Activated CD8-positive, alpha-beta T cell treated with anti-CD3 and anti-CD28 coated beads for 36 hours (primary cell): ENCODE data around the gene KRTAP4-1. TPM values are rescaled to one million over a fixed set of nuclear protein-coding genes. Genes with fewer than 3 reads are reported as not detected.
"Not testable (repeated sequence)": the region's sequence is repeated elsewhere in the genome, so short reads cannot be mapped to it uniquely, and the experiment has no call there.

Experiments
- ATAC-seq: fragments of 200-7000 bp; cut with Tn5 transposase; one replicate; pipeline ENCODE4 v1.10.0; 2021; ENCODE audit warnings: mild to moderate bottlenecking, moderate library complexity
- CTCF ChIA-PET: fragments of 350-600 bp; sonication (Branson Sonifier 250); formaldehyde crosslinking; loops from one replicate; lab custom pipeline; 2021; ENCODE audit warnings: antibody characterized with exemption; lab: Charles Lee
- POLR2A ChIA-PET: fragments of 350-600 bp; sonication (Branson Sonifier 250); formaldehyde crosslinking; loops from one replicate; lab custom pipeline; 2021; ENCODE audit warnings: antibody characterized with exemption; lab: Charles Lee
- DNase-seq: peaks from one replicate; pipeline ENCODE4 v3.0.0-alpha.2; 2020
- H3K27ac Mint-ChIP-seq: one replicate; pipeline ENCODE4 v1.8.0; 2021; ENCODE audit warnings: mild to moderate bottlenecking, mixed read lengths
- H3K27me3 Mint-ChIP-seq: one replicate; pipeline ENCODE4 v1.8.0; 2021; ENCODE audit warnings: mixed read lengths
- H3K36me3 Mint-ChIP-seq: one replicate; pipeline ENCODE4 v1.8.0; 2021; ENCODE audit warnings: low read depth, mixed read lengths
- H3K4me1 Mint-ChIP-seq: one replicate; pipeline ENCODE4 v1.8.0; 2021; ENCODE audit warnings: low read depth, mixed read lengths
- H3K4me3 Mint-ChIP-seq: one replicate; pipeline ENCODE4 v1.8.0; 2021; ENCODE audit warnings: mild to moderate bottlenecking, moderate library complexity, mixed read lengths
- H3K9me3 Mint-ChIP-seq: one replicate; pipeline ENCODE4 v1.8.0; 2021; ENCODE audit warnings: mixed read lengths
- intact Hi-C: fragments of 100-400 bp; cut with micrococcal nuclease; formaldehyde crosslinking; loops from one replicate; pipeline ENCODE4 v1.10.0; 2022
- total RNA-seq, 2 experiments: library from RNA; stranded (reverse); gene quantifications; one replicate each; pipeline ENCODE4 v1.2.3, GENCODE V29; 2021
- TF ChIP-seq, protein P1 (sequence below): fragments of 200-600 bp; IDR thresholded peaks from one replicate; pipeline ENCODE4 v1.8.0; 2022; ENCODE audit warnings: antibody characterized with exemption, mild to moderate bottlenecking

The KRTAP4-1 gene
- not detected for total RNA-seq

DNA sequence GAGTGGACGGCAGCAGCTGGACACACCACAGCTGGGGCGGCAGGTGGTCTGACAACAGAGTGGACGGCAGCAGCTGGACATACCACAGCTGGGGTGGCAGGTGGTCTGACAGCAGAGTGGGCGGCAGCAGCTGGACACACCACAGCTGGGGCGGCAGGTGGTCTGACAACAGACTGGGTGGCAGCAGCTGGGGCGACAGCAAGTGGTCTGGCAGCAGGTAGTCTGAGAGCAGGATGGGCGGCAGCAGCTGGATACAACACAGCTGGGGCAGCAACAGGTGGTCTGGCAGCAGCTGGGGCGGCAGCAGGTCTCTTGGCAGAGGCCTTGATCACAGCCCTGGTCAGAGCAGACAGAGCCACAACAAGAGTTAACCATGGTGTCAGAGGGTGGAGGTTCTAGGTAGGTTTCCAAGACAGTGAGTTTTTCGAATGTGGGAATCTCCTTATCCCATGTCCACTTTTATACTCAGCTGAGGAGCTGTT lies at the start of gene KRTAP4-1:
TSS of gene KRTAP4-1 (minus strand) at position 432 of the 482 bp plus-strand sequence. CDS start at position 375, 57 bp downstream.
- ChIA-PET CTCF (no interaction called here), POLR2A (no interaction called here)
- H3K27me3 Mint-ChIP-seq: no peaks in the 10 kb centered on the region

DNA sequence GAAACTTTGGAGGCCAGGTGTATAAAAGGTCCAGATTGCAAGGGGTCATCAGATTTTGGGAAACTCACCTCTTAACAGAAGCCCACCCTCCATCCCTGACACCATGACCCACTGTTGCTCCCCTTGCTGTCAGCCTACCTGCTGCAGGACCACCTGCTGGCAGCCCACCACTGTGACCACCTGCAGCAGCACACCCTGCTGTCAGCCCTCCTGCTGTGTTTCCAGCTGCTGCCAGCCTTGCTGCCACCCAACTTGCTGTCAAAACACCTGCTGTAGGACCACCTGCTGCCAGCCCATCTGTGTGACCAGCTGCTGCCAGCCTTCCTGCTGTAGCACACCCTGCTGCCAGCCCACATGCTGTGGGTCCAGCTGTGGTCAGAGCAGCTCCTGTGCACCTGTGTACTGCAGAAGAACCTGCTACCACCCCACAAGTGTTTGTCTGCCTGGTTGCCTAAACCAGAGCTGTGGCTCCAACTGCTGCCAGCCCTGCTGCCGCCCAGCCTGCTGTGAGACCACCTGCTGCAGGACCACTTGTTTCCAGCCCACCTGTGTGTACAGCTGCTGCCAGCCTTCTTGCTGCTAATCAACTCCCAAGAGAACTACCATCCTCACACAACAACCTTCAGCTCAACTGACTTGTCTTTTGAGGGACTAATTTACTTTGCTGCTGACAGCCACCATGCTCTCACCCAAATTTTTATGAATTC lies 47.8 kb upstream of the KRTAP4-1 start, which contains the start of gene KRTAP9-3:
TSS of gene KRTAP9-3 (plus strand) at position 51 of the 707 bp plus-strand sequence. CDS start at position 104, 53 bp downstream.
- H3K27ac Mint-ChIP-seq, intact Hi-C loops, ATAC-seq, H3K4me3 Mint-ChIP-seq, H3K27me3 Mint-ChIP-seq, H3K36me3 Mint-ChIP-seq, POLR2A ChIA-PET, DNase-seq, H3K9me3 Mint-ChIP-seq, H3K4me1 Mint-ChIP-seq: not testable (repeated sequence)
- CTCF ChIA-PET: interaction anchor here (0.7 kb wide), 1 partner anchor 185 kb away, joined by 3 read pairs; no protein-coding TSS in a partner anchor

More for the DNA sequence above, at the start of gene KRTAP4-1:
- Mint-ChIP-seq H3K9me3 (no peaks in the 10 kb centered on the region), H3K4me1 (no peaks in the 10 kb centered on the region), H3K4me3 (no peak within 1 kb of the TSS), H3K27ac (no peak within 1 kb of the TSS), H3K36me3 (no peaks in the 10 kb centered on the region)
- intact Hi-C loops: no loop called here
- no peak for DNase-seq
- ATAC-seq: no peak
- TF ChIP-seq, protein P1, sequence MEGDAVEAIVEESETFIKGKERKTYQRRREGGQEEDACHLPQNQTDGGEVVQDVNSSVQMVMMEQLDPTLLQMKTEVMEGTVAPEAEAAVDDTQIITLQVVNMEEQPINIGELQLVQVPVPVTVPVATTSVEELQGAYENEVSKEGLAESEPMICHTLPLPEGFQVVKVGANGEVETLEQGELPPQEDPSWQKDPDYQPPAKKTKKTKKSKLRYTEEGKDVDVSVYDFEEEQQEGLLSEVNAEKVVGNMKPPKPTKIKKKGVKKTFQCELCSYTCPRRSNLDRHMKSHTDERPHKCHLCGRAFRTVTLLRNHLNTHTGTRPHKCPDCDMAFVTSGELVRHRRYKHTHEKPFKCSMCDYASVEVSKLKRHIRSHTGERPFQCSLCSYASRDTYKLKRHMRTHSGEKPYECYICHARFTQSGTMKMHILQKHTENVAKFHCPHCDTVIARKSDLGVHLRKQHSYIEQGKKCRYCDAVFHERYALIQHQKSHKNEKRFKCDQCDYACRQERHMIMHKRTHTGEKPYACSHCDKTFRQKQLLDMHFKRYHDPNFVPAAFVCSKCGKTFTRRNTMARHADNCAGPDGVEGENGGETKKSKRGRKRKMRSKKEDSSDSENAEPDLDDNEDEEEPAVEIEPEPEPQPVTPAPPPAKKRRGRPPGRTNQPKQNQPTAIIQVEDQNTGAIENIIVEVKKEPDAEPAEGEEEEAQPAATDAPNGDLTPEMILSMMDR: no peak

DNA sequence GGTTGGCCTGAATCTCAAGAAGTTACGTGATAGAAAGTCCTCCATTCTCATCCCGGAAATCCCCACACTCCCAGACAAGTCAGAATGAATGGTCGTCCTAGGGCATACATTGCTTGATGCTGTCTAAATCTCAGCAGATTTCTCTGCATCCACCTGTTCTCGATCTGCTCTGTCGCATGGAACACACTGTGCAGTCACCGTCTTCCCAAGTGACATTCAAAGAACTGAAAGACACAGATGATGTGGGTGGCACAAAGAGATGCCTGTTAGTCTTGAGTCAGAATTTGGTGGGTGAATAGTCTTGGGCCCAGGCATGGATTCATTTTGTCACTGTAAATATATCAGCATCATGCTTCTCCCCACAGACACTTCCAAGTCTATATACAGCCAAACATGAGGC lies 47.0 kb upstream of the KRTAP4-1 start:
- Mint-ChIP-seq H3K27me3 (peaks cover 5% of the 10 kb centered on the region), H3K27ac (no peak overlapping the region), H3K36me3 (no peaks in the 10 kb centered on the region), H3K9me3 (no peaks in the 10 kb centered on the region), H3K4me1 (no peaks in the 10 kb centered on the region), H3K4me3 (no peak overlapping the region)
- ChIA-PET POLR2A (no interaction called here), CTCF (no interaction called here)
- intact Hi-C loops: no loop called here
- no peak for ATAC-seq
- TF ChIP-seq, protein P1: no peak
- DNase-seq: no peak

DNA sequence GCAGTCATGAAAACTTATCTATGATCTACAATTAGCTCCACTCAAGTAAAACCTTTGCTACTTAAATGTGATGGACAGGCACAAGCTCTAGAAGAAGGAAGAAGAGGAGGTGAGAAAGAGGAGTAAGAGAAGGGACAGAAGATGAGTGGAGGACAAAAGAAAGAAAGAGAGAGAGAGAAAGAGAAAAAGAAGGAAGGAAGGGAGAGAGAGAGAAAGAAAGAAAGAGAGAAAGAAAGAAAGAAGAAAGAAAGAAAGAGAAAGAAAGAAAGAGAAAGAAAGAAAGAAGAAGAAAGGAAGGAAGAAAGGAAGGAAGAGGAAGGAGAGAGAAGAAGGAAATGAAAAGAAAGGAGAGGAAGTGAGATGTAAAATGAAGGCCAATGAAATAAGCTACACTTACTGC lies 45.4 kb upstream of the KRTAP4-1 start:
- no peak overlapping the region for H3K27ac Mint-ChIP-seq
- no peak for ATAC-seq

DNA sequence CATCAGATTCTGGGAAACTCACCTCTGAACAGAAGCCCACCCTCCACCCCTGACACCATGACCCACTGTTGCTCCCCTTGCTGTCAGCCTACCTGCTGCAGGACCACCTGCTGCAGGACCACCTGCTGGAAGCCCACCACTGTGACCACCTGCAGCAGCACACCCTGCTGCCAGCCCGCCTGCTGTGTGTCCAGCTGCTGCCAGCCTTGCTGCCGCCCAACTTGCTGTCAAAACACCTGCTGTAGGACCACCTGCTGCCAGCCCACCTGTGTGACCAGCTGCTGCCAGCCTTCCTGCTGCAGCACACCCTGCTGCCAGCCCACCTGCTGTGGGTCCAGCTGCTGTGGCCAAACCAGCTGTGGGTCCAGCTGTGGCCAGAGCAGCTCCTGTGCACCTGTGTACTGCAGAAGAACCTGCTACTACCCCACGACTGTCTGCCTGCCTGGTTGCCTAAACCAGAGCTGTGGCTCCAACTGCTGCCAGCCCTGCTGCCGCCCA lies 41.9 kb upstream of the KRTAP4-1 start, which contains the start of gene KRTAP9-2:
TSS of gene KRTAP9-2 (plus strand) at position 51 of the 498 bp plus-strand sequence. CDS start at position 58, 7 bp downstream.
- intact Hi-C loops, H3K9me3 Mint-ChIP-seq, H3K4me1 Mint-ChIP-seq, CTCF ChIA-PET, H3K27me3 Mint-ChIP-seq, H3K36me3 Mint-ChIP-seq, H3K4me3 Mint-ChIP-seq, DNase-seq, POLR2A ChIA-PET, ATAC-seq, H3K27ac Mint-ChIP-seq: not testable (repeated sequence)

More for the DNA sequence above, 45.4 kb upstream of the KRTAP4-1 start:
- peaks cover 3% of the 10 kb centered on the region for H3K27me3 Mint-ChIP-seq
- intact Hi-C loops: no loop called here
- DNase-seq: no peak
- ChIA-PET POLR2A (no interaction called here), CTCF (interaction anchor here (1.4 kb wide), 1 partner anchor 93 kb away, joined by 4 read pairs; no protein-coding TSS in a partner anchor)
- no peaks in the 10 kb centered on the region for H3K4me1 Mint-ChIP-seq
- H3K9me3 Mint-ChIP-seq: no peaks in the 10 kb centered on the region
- no peak overlapping the region for H3K4me3 Mint-ChIP-seq
- no peaks in the 10 kb centered on the region for H3K36me3 Mint-ChIP-seq
- TF ChIP-seq, protein P1: no peak

DNA sequence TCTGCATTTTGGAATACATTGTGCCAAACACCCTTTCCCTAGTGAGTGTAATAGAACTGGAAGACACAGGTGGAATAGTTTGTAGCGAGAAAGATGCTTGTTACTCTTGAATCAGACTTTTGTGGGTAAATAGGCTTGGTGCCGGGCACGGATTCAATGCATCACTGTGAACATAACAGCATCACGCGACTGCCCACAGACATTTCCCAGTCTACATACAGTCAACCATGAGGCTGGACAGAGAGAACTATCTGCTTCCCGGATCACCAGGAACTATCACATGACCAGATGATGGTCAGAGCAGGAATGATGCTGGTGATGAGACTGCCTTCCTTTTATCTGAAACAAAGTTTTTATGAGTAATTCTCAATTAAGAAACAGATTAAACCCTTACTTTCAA lies 41.3 kb upstream of the KRTAP4-1 start:
- H3K4me3 Mint-ChIP-seq: no peak overlapping the region
- no peaks in the 10 kb centered on the region for H3K9me3 Mint-ChIP-seq
- H3K4me1 Mint-ChIP-seq: no peaks in the 10 kb centered on the region
- CTCF ChIA-PET: no interaction called here
- POLR2A ChIA-PET: no interaction called here
- H3K27me3 Mint-ChIP-seq: no peaks in the 10 kb centered on the region
- TF ChIP-seq, protein P1: no peak
- no peak for ATAC-seq
- no peak for DNase-seq
- H3K27ac Mint-ChIP-seq: no peak overlapping the region
- intact Hi-C loops: no loop called here
- H3K36me3 Mint-ChIP-seq: no peaks in the 10 kb centered on the region
